ENCODE data around the gene SOX13. TPM values are rescaled to one million over a fixed set of nuclear protein-coding genes. Genes with fewer than 3 reads are reported as not detected.

SOX13 gene
- total and polyA plus RNA-seq, 10 of the 15 experiments (the other 5 are each of a cell fraction or from before 2014, with no cell fraction given), result 0.04 to 0.31 (median 0.11) TPM; not detected in 7

DNA sequence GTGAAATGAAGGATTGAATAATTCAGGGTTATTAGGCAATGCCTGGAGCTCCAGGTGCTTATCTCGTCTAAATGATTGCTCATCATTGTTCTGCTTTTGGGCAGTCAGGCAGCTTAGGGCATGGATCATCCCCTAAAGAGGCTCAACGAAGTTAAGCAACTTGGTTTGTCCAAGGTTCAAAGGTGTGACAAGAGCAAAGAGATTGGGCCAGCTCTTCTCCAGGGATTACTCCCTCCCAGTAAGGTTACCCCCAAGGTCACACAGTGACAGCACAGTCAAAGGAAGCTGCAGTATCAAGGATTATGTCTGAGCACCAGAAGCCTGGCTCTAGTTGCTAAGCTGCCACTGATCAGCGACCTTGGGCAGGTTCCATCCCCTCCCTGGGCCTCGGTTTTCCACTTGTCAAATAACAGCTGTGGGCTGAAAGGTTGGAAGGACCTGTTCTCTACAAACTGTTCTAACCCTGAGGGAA lies 72.2 kb downstream of the SOX13 start (continued):
- TF ChIP-seq ZBTB4 (CRISPR knock-in tag; IDR thresholded peaks at IDR 0.05), result no peak
- no peak for TF ChIP-seq E2F8 (IDR thresholded peaks at IDR 0.05; ENCODE audit: low read depth, partially characterized antibody)
- TF ChIP-seq MEF2B (IDR thresholded peaks at IDR 0.05; ENCODE audit: partially characterized antibody, poor library complexity, severe bottlenecking), result no peak
- no peak for TF ChIP-seq RCOR1 (conservative IDR thresholded peaks at IDR 0.05; ENCODE audit: low read depth, low read length)
- no peak for TF ChIP-seq JUNB (IDR thresholded peaks at IDR 0.05)

DNA sequence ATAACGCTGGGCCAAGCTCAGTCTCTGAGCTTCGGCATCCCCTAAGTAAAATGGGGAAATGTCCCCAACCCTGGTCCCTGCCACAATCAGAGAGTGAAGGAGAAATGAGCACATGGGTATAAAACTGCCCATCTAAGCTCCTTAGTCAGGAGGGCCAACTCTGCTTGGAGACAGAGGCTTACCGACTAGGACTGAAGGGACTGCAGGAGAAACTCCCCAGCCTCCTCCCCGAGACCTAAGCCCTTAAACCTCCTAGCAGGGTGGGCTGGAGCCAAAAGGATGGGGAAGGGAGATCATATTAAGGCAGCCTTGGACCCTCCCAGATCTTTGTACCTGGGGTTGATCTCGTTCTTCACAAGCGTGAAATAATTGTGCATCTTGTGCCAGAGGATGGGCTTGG lies 73.4 kb downstream of the SOX13 start:
- ChIA-PET CTCF (interaction anchor here (1.8 kb wide), 1 partner anchor 17 kb away, joined by 5 read pairs; no protein-coding TSS in a partner anchor), RAD21 (ENCODE audit: unreplicated experiment) (no interaction called here), POLR2A (no interaction called here), SMC1A (ENCODE audit: uncharacterized antibody, unreplicated experiment) (no interaction called here)
- no TSS peak for BruUV-seq (replicated peaks)
- Histone ChIP-seq H3K9me3 (replicated peaks; ENCODE audit: control insufficient read depth, insufficient read depth, low read length) (no peaks in the 10 kb centered on the region), H3K4me1 (ENCODE audit: control insufficient read depth, insufficient read depth, low read length) (no peaks in the 10 kb centered on the region), H2AFZ (ENCODE audit: control insufficient read depth, low read depth, low read length) (no peak overlapping the region), H3K27ac (ENCODE audit: control insufficient read depth, insufficient read depth) (no peak overlapping the region), H3K9ac (ENCODE audit: control insufficient read depth, insufficient read depth, low read length) (no peak overlapping the region), H3K79me2 (ENCODE audit: control insufficient read depth, insufficient read depth, low read length) (no peaks in the 10 kb centered on the region), H3K27me3 (replicated peaks in 1 of 2; ENCODE audit: control insufficient read depth in 2 of 2, insufficient read depth in 2 of 2, low read length in 1 of 2) (peaks cover 4 to 6% of the 10 kb centered on the region in 2 experiments; a peak in 3 of 4 replicates), H3K4me3 (no peak overlapping the region), H4K20me1 (ENCODE audit: control insufficient read depth, insufficient read depth) (no peaks in the 10 kb centered on the region), H3K4me2 (ENCODE audit: control insufficient read depth, insufficient read depth) (no peak overlapping the region), H3K36me3 (ENCODE audit: control insufficient read depth in 2 of 2, insufficient read depth in 2 of 2, low read length in 1 of 2) (no peaks in the 10 kb centered on the region)
- in situ Hi-C loops (cut with MboI) (no loop called here), intact Hi-C loops (cut with micrococcal nuclease; ENCODE audit: unreplicated experiment) (no loop called here)
- DNase-seq (ENCODE audit: low read depth, low spot score) (no peak), ATAC-seq (no peak), FAIRE-seq (no peak)
- 5% methylated on average over 6 of the region's 6 CpGs for WGBS (ENCODE audit: insufficient coverage, insufficient replicate concordance, low lambda C conversion rate, missing lambda C conversion rate)
- TF ChIP-seq CBFB (IDR thresholded peaks at IDR 0.05; ENCODE audit: low read depth), result no peak
- no peak for TF ChIP-seq HCFC1 (IDR thresholded peaks at IDR 0.05; ENCODE audit: low read length)
- TF ChIP-seq ZNF217 (IDR thresholded peaks at IDR 0.05), result no peak
- TF ChIP-seq RBBP5 (conservative IDR thresholded peaks at IDR 0.05), result no peak
- no peak for TF ChIP-seq BACH1 (IDR thresholded peaks at IDR 0.05; ENCODE audit: borderline replicate concordance)
- no peak for TF ChIP-seq PKNOX1 (IDR thresholded peaks at IDR 0.05)
- TF ChIP-seq PAX5 (IDR thresholded peaks at IDR 0.05; ENCODE audit: borderline replicate concordance, low read depth, low read length), result no peak
- no peak for TF ChIP-seq MEF2A (IDR thresholded peaks at IDR 0.05; ENCODE audit: insufficient read depth, low read depth, low read length)
- no peak for TF ChIP-seq SRF (IDR thresholded peaks at IDR 0.05; ENCODE audit: low read depth in 2 of 2, low read length in 2 of 2)
- no peak for TF ChIP-seq NFYB (IDR thresholded peaks at IDR 0.05; ENCODE audit: insufficient read depth, low read depth, low read length)
- no peak for TF ChIP-seq RAD21 (IDR thresholded peaks at IDR 0.05; ENCODE audit: insufficient read depth, low read depth, low read length)
- no peak for TF ChIP-seq SMARCA5 (IDR thresholded peaks at IDR 0.05)
